GM12891 (cell line): ENCODE results near the gene VWA1.
"Not testable (repeated sequence)": the region's sequence is repeated elsewhere in the genome, so short reads cannot be mapped to it uniquely, and the experiment has no call there.

Source experiments
- DNase-seq: peaks from one replicate; pipeline ENCODE4 v3.0.0; 2011; ENCODE audit warnings: low spot score; ENCODE audit not compliant: insufficient read length
- FAIRE-seq: peaks from 2 replicates; lab custom pipeline; 2011; peaks lifted over from hg19 to GRCh38; lab: Jason Lieb, UNC
- PAX5 ChIP-seq: IDR thresholded peaks from 2 replicates; pipeline ENCODE4 v1.6.1; 2011; ENCODE audit warnings: low read length, moderate library complexity, mild to moderate bottlenecking; ENCODE audit not compliant: insufficient read depth, severe bottlenecking
- POLR2A ChIP-seq: IDR thresholded peaks from 2 replicates; pipeline ENCODE4 v1.6.1; 2011; ENCODE audit warnings: low read depth, low read length, control low read depth
- POLR2AphosphoS5 ChIP-seq: IDR thresholded peaks from 2 replicates; pipeline ENCODE4 v1.6.1; 2011; ENCODE audit warnings: low read depth, low read length, control low read depth
- POU2F2 ChIP-seq: IDR thresholded peaks from 2 replicates; pipeline ENCODE4 v1.6.1; 2011; ENCODE audit warnings: low read depth, mild to moderate bottlenecking, control low read depth, low read length, moderate library complexity
- SPI1 ChIP-seq: IDR thresholded peaks from 2 replicates; pipeline ENCODE4 v1.6.1; 2011; ENCODE audit warnings: low read depth, low read length, control low read depth
- TAF1 ChIP-seq: IDR thresholded peaks from 2 replicates; pipeline ENCODE4 v1.6.1; 2011; ENCODE audit warnings: low read depth, low read length, control low read depth

Gene VWA1

DNA sequence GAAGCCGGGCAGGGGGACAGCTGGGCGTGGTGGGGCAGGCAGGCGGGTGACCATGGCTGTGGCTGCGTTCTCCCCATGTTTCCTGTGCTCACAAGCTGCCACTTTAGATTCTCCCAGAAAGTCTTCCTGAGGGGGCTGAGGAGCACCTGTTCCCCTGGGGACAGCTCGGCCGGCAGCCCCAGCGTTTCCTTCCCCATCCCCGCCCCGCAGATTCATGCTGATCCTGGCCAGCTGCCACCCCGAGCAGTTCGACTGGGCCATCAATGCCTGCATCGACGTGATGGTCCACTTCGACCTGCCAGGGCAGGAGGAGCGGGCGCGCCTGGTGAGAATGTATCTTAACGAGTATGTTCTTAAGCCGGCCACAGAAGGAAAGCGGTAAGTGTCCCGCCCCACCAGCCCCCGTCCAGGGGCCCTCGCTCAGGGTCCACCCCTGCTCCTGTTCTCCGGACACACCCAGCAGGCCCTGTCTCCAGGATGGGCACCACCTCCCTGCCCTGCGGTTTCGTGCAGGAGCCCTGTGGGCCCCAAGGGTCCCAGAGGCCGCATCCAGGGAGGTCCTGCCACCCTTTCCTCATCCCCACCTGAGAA lies 25.1 kb downstream of the VWA1 start:
- FAIRE-seq (no peak), DNase-seq (no peak)
- TF ChIP-seq PAX5, result no peak
- TF ChIP-seq POLR2AphosphoS5, result no peak
- TF ChIP-seq SPI1, result no peak
- TF ChIP-seq TAF1, result no peak
- TF ChIP-seq POU2F2, result no peak

DNA sequence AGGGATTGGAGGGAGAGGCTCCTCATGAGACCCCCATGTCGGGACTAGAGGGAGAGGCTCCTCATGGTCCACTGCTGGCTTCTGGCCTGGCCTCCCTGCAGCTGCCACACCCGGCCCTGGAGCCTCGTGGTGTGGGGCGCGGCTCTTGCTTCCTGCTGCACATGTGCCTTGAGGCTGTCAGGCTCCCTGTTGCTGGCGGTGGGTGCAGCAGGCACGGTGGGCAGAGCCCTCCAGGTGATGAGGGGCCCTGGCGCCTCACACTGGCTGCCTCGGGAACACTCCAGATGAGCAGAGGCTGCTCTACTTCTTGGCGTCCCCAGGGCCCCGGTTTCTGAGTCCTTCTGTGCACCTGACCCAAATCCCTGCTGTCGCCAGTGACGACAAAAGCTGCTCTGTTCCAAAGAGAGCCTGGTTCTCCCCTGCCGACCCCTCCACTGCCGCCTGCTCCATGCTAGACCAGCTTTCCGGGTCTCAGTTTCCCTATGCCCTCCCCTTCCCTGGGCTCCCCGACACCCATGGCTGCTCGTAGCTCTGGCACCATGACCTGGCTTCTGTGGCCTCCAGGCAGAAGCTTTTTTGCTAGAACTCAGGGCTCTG lies 26.3 kb downstream of the VWA1 start:
- DNase-seq, result no peak
- no peak for FAIRE-seq
- no peak for TF ChIP-seq POLR2AphosphoS5
- no peak for TF ChIP-seq SPI1
- TF ChIP-seq PAX5, result no peak
- no peak for TF ChIP-seq TAF1
- no peak for TF ChIP-seq POU2F2
- no peak for TF ChIP-seq POLR2A

DNA sequence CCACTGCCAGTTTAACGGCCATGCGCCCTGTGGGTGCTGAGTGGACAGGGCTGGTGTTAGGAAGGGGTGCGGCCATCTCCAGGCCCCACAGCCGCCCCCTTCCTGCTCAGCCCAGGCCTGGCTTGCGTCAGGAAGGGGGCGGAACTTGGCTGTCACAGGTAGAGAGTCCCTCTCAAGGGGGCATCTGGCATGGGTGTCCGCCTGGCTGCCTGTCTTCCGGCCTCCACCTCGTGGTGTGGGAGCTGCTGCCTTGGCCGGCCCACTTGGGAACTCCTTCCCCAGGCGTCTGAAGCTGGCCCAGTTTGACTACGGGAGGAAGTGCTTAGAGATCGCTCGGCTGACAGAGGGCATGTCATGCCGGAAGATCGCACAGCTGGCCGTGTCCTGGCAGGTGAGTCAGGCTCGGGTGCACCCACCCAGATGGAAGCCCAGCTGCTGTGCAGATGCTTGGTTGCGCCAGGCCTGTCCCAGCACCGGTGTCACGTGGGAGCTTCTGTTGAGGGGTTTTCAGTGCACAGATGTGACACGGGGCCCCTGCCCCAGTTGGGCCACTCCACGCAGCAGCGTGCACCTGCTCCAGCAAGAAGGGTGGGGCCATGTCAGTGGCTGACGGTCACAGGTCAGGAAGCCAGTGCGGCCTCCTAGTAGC lies 27.0 kb downstream of the VWA1 start:
- DNase-seq, result no peak
- FAIRE-seq, result no peak
- TF ChIP-seq SPI1, result no peak
- TF ChIP-seq TAF1, result no peak
- TF ChIP-seq POLR2AphosphoS5, result no peak
- TF ChIP-seq POU2F2, result no peak
- TF ChIP-seq PAX5, result no peak
- no peak for TF ChIP-seq POLR2A

DNA sequence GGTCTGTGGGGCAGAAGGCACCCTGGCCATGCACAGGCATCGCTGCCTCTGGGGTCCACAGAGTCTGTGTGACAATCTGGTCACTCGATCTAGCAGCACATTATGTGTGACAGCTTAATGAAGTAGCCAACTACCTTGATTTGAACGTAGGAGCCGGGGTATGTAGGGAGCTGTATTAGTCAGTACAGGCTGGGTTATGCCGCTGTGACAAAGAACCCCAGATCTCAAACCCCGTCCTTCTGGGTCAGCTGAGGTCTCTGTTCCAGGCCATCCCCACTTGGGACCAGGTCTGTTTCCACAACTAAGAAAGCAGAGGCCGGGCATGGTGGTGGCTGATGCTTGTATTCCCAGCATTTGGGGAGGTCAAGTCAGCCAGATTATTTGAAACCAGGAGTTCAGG lies 27.8 kb downstream of the VWA1 start:
- FAIRE-seq, result no peak
- TF ChIP-seq POLR2A (no peak), TAF1 (no peak), SPI1 (no peak), POLR2AphosphoS5 (no peak), POU2F2 (no peak), PAX5 (no peak)
- DNase-seq, result no peak

DNA sequence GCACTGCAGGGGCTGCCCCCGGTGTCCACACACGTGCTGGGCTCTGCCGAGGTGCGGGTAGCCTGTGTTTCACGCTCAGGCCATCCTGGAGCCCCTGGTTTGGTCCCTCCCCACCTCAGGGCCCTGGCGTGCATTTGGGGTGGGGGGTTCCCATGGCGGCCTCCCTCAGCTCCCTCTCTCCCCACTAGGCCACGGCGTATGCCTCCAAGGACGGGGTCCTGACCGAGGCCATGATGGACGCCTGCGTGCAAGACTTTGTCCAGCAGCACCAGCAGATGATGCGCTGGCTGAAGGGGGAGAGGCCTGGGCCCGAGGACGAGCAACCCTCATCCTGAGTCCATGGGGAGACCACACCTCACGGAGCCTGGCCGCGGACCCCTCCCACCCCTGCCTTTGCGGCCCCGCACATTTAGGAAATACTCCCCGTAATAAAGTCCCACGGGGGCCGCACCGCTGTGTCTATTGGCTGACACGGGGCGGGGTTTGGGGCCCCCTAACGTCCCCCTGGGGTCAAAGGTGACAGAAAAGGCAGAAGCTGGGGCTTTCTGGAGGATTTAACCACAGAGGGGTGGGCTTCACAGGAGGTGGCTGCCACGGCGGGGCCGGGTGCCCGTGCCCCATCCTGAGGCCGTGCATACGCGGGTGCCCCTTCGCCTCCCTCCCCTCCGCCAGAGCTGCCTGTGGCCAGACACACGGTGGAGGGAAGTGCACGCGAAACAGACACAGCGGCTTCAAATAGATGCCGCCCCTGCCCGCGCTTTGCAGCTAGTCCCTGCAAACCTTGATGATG lies 32.9 kb downstream of the VWA1 start:
- not testable (repeated sequence) for FAIRE-seq, DNase-seq

DNA sequence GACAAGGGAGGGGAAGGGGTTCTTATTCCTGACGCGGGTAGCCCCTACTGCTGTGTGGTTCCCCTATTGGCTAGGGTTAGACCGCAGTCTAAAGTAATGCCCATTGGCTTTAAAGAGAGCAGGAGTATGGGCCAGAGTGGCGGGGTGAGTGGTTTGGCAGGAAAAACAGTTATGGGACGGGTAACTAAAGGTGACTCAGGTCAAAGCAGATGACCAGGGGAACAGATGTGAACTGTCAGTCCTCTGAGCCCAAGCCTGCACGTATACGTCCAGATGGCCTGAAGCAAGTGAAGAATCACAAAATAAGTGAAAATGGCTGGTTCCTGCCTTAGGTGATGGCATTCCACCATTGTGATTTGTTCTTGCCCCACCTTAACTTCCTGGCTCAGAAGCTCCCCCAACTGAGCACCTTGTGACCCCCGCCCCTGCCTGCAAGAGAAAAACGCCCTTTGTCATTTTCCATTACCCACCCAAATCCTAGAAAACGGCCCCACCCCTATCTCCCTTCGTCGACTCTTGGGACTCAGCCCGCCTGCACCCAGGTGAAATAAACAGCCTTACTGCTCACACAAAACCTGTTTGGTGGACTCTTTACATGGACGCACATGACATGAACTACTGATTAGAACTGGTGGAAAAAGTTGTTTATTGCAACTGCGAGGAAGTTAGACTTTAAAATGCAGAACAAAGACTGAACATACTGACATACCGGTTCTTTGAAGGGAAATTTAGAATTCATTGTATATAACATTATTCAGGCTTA lies 35.3 kb downstream of the VWA1 start:
- DNase-seq, result no peak
- no peak for FAIRE-seq
- TF ChIP-seq POLR2A (no peak), PAX5 (no peak), POLR2AphosphoS5 (no peak), POU2F2 (no peak), SPI1 (no peak), TAF1 (no peak)

DNA sequence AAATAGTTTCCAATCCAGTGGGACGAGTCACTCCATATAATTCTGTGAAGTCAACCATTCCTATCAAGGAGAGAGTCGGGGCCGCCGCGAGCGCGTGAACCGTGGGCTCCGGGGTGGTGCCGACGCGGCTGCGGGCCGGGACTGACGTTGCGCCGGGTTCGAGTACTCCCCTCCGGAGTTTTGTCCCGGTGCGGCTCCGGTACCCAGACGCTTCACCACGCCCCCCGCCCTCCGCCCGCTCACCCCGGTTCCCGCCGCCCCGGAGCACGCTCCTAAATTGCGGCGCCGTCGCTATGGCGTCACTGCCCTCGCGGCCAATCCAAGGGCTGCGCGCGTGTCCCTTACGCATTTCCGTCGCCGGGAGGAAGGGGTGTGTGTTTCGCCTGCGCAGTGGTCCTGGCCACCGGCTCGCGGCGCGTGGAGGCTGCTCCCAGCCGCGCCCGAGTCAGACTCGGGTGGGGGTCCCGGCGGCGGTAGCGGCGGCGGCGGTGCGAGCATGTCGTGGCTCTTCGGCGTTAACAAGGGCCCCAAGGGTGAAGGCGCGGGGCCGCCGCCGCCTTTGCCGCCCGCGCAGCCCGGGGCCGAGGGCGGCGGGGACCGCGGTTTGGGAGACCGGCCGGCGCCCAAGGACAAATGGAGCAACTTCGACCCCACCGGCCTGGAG lies 36.0 kb downstream of the VWA1 start, which contains the start of gene ATAD3B:
Gene ATAD3B, plus strand, starts transcription at position 377 of the 664 bp plus-strand sequence. Its CDS starts 120 bp downstream, at position 497.
- DNase-seq (peak; percentile 97), FAIRE-seq (peak; percentile 98)
- TF ChIP-seq POLR2AphosphoS5, result peak; percentile 47; the same call in 1 of the 2 replicates
- TF ChIP-seq TAF1, result no peak; the same call in 1 of the 2 replicates
- peak; percentile 66 for TF ChIP-seq POLR2A

DNA sequence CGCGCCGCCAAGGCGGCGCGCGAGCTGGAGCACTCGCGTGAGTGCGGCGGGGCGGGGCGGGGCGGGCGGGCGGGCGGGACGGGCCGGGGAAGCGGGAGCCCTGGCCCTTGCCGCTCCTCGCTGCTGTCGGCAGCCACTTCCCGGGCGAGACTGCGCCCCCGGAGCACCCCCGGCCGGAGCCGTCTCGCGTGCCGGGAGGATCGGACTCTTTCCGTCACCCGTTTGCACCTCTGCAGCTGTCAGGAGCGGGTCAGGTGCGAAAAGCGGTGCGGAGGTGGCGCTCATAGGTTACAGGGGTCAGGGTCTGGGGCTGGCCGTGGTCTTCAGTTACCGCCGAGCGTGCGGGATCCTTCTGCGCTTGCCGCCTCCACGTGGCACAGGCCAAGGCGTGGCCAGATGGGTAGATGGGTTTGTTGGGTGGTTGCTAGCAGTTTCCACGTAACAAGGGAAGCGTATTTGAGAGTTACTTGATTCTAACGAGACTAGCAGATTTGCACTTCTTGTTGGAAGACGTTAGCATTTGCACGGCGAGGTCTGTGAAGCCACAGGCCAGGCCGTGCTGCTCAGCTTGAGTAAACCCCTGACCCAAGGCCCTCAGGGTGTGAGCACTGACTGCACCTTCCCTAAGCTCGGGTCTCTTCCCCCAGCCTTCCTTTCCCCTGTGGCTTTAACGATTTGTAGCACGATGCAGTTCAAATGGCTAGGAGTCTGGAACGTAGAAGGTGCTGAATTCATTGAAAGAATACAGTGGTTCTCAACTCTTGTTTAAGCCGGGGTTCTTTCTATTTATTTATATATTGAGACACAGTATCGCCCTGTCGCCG lies 36.8 kb downstream of the VWA1 start:
- not testable (repeated sequence) for DNase-seq
- peak; percentile 76 for FAIRE-seq

DNA sequence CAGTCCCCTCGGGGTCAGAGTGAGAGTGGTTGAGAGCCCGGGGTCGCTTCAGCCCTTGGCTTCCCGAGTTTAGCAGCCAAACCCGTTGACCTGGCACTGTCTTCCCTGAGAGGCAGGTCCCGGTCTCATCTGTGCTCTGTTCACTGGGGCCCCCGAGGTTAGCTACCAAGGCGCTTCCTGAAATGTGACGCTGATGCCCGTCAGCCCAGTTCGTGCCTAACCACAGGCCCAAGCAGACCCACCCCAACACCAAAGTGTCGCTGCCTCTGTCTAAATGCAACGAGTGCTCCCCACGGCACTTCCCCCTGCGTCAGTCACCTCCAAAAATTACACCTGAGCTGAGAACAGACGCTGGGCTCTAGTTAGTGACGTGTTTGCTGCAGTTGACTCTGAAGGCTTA lies 40.5 kb downstream of the VWA1 start:
- FAIRE-seq, DNase-seq: not testable (repeated sequence)
